PC-9 (cell line): Measurements from ENCODE around the gene LEKR1.

Experiments
- EZH2 ChIP-seq: fragments of 200-600 bp; sonication (generic); IDR thresholded peaks from 2 replicates; pipeline ENCODE4 v1.8.0; 2017; ENCODE audit warnings: antibody characterized with exemption, low read depth
- TF ChIP-seq, protein P1 (sequence below): fragments of 200-600 bp; sonication (generic); conservative IDR thresholded peaks from 2 replicates; pipeline ENCODE4 v1.6.1; 2017; ENCODE audit warnings: mixed run types, antibody characterized with exemption, mild to moderate bottlenecking, moderate library complexity

- TF ChIP-seq, protein P1, sequence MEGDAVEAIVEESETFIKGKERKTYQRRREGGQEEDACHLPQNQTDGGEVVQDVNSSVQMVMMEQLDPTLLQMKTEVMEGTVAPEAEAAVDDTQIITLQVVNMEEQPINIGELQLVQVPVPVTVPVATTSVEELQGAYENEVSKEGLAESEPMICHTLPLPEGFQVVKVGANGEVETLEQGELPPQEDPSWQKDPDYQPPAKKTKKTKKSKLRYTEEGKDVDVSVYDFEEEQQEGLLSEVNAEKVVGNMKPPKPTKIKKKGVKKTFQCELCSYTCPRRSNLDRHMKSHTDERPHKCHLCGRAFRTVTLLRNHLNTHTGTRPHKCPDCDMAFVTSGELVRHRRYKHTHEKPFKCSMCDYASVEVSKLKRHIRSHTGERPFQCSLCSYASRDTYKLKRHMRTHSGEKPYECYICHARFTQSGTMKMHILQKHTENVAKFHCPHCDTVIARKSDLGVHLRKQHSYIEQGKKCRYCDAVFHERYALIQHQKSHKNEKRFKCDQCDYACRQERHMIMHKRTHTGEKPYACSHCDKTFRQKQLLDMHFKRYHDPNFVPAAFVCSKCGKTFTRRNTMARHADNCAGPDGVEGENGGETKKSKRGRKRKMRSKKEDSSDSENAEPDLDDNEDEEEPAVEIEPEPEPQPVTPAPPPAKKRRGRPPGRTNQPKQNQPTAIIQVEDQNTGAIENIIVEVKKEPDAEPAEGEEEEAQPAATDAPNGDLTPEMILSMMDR, result no peak
- TF ChIP-seq EZH2, result no peak
These were observed 268.1 kb downstream of the LEKR1 start for GRCh38 chr3:157094301-157094700.
